DLD1 (cell line): ENCODE measurements around the gene WDFY2.

Source experiments
- in situ Hi-C: cut with HindIII; loops from 2 replicates; pipeline ENCODE4 v1.10.0; 2017; ENCODE audit warnings: low sequenced_read_pairs

The WDFY2 gene

GRCh38 chr13:51783428-51784094 lies 199.3 kb downstream of the WDFY2 start:
- in situ Hi-C loops, result no loop called here

GRCh38 chr13:51784097-51784496 lies 199.8 kb downstream of the WDFY2 start:
- in situ Hi-C loops, result no loop called here

GRCh38 chr13:51785712-51786424 lies 201.6 kb downstream of the WDFY2 start:
- in situ Hi-C loops, result no loop called here

- in situ Hi-C loops, result no loop called here
Measured at GRCh38 chr13:51786425-51787265, 202.4 kb downstream of the WDFY2 start.

- in situ Hi-C loops, result no loop called here
Measured at GRCh38 chr13:51793570-51794271, 209.5 kb downstream of the WDFY2 start.

DNA sequence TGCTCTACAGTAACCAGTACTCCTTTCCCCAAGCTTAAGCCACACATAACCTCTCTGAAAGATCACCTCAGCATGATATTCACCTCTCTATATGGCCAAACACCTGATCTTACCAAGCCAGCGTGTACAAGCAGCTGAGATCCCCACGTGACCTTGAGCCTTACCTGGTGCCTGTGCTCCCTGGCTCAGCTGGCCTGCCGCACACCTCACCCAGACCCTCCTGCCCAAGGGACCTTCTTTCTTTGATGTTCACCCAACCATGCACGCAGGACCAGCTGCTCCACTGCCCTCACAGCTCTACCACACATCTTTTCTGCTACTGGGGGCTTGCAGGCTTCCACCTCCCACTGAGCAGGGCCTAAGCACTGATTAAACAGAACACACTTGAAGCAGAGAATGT lies 210.7 kb downstream of the WDFY2 start:
- in situ Hi-C loops, result no loop called here

DNA sequence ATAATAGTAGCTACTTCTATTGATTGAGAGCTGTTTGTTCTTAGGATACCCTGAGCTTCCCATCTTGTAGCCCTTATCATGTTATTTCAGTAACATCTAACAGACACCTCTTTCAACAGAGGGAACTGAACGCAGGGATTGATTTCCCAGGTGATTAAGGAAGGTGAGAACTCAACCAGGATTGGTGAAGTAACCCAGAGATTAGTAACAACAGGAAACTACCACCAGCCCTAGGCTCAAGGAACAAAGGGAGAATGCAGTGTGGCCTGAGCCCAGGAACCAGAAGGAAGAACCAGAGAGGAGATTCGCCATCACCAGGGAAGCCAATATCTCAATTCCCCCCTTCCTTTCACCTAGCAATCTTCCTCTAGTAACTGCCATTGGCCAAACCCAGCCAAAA lies 211.2 kb downstream of the WDFY2 start:
- in situ Hi-C loops, result no loop called here

DNA sequence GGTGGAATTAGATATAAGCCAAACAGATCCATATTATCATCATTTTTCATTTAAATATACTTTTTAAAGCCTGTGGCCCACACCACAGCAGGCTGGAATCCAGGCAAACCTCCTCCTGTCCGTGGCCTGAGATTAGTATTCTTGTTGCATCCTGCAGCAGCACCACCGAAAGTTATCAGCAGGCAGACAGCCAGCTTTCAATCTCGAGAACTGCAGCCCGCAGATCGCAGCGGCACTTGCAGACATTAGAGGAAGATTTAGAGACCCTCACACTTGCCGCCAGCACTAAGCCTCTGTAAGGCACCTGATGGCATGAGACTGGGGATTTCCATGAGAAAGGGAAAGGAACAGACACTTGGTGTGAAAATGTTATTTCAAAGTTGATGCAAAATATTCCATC lies 212.3 kb downstream of the WDFY2 start:
- in situ Hi-C loops, result no loop called here

GRCh38 chr13:51797664-51798488 lies 213.6 kb downstream of the WDFY2 start:
- in situ Hi-C loops, result no loop called here

DNA sequence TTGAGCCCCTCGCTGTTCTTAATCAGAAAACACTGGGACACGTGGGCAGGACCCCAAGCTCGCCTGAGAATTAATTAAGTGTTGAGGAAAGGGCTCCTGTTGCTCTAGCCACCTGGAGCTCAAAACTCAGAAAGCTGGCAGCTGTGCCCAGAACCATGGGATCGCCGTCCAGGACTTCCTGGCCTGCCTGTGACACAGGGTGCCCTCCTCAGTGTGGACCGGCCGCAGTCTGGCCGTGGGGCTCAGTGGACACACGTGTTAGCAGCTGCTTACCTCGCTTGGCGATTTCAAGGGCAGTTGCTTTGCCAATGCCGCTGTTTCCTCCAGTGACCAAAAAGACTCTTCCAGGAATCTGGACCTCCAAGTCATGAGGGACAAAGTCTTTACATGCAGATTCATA lies 215.0 kb downstream of the WDFY2 start:
- in situ Hi-C loops, result no loop called here

- in situ Hi-C loops, result no loop called here
Measured at GRCh38 chr13:51800486-51800885, 216.2 kb downstream of the WDFY2 start.

- in situ Hi-C loops, result no loop called here
Measured at GRCh38 chr13:51801631-51802099, 217.4 kb downstream of the WDFY2 start.

GRCh38 chr13:51802631-51803418 lies 218.6 kb downstream of the WDFY2 start:
- in situ Hi-C loops, result no loop called here

DNA sequence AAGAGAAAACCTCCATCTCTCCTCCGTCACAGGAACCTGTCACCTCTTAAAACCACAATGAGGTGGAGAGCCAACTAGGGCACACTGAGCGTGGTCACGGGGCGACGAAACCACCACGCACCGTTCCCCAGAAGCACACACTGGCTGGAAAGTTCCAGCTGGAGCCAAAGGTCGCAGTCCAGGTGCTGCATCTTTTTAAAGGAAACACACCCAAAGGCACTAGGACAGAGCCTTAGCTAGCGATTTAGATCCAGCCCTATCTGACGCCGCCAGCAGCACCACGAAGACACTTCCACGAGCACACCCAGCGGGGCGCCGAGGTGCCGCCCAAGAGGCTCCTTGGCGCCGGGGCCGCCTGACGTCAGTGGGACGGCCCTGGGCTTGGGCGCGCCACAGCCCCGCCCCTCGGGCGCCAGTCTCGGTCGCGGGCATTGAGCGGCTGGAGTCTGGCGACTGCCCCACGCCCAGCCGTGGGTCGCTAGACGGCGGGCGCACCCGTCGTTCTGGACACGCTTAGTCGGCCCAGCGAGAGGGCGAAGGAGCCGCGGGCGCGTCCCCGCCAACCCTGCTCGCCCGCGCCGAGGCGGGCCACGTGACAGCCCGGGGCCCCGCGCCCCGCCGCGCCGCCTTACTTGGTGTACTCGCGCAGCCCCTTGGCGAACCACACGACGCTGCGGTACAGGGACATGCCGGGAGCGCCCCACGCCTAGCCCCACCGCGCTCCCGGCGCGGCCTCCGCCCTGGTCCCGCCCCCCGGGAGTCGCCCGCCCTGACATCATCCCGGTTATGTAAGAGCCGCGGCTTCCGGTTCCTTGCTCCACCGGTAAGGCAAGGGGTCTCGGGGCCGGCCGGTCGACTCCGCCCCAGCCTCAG lies 219.4 kb downstream of the WDFY2 start, which contains the start of gene DHRS12:
Gene DHRS12, minus strand, starts transcription at position 742 of the 873 bp plus-strand sequence. CDS start 4,504 bp downstream, outside the sequence.
- in situ Hi-C loops, result no loop called here

GRCh38 chr13:51804295-51805172 lies 220.3 kb downstream of the WDFY2 start:
- in situ Hi-C loops, result no loop called here

DNA sequence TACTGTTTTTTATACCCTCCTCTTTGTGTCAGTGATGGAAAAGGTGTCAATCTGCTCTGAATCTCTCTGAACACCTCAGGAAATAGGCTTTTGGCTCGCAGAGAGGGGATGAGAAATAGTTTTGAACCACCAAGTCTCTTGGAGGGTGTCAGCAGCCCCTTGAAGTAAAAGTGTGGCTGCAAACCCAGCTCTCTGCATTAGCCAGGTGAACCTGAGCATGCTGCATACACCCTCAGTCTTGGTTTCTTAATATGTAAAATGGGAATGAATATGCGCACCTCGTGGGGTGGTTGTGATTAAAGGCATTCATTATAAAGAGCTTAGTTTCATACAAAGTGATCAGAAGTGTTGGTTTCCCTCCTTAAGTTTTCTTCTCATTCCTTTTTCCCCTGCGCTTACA lies 221.1 kb downstream of the WDFY2 start:
- in situ Hi-C loops, result no loop called here

DNA sequence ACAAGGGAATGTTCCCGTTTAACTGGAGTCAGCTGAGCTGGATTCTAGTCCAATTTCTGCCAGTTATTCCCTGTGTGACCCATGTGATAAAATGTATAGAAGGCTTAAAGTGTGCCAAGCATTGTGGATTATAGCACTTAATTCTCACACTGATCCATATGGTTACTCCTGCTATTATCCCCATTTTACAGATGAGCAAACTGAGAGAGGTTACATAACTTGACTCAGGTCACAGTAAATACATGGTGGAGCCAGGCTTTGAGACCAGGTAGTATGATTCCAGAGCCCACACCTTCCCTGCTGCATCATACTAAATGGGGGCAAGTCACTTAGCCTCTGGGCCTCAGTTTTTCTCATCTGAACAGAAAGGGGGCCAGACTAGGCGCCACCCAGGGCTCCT lies 221.7 kb downstream of the WDFY2 start:
- in situ Hi-C loops, result no loop called here
